ENCODE measurements around the gene CNTNAP3.
"Not testable (repeated sequence)": the region's sequence is repeated elsewhere in the genome, so short reads cannot be mapped to it uniquely, and the experiment has no call there.

DNA sequence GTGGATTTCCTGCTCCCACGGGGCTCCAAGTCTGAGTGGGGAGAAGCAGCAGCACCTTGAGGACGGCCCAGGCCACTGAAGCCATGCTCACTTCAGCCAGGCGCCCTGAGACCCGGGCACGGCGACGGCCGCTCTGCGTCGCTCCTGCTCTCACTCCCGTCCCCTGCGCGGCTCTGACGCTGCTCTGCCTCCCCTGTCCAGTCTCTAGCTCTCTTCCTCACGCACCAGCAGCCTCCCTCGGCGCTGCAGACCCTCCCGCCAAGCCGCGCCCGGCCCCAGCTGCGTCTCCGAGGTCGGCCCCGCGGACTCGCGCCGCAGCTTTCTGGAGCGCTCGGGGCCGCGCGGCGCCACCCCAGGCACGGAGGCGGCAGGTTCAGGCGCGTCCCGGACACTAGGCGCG, at the start of gene CNTNAP3:
- TF ChIP-seq, protein P1, sequence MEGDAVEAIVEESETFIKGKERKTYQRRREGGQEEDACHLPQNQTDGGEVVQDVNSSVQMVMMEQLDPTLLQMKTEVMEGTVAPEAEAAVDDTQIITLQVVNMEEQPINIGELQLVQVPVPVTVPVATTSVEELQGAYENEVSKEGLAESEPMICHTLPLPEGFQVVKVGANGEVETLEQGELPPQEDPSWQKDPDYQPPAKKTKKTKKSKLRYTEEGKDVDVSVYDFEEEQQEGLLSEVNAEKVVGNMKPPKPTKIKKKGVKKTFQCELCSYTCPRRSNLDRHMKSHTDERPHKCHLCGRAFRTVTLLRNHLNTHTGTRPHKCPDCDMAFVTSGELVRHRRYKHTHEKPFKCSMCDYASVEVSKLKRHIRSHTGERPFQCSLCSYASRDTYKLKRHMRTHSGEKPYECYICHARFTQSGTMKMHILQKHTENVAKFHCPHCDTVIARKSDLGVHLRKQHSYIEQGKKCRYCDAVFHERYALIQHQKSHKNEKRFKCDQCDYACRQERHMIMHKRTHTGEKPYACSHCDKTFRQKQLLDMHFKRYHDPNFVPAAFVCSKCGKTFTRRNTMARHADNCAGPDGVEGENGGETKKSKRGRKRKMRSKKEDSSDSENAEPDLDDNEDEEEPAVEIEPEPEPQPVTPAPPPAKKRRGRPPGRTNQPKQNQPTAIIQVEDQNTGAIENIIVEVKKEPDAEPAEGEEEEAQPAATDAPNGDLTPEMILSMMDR (IDR thresholded peaks at IDR 0.05): not testable (repeated sequence)
- TF ChIP-seq POLR2A (IDR thresholded peaks at IDR 0.05): not testable (repeated sequence)
